GM23338 (cell line): ENCODE results near the gene HIVEP1. TPM values are rescaled to one million over a fixed set of nuclear protein-coding genes. Genes with fewer than 3 reads are reported as not detected.

ENCODE experiments used
- ATAC-seq: fragments of 200-7000 bp; cut with Tn5 transposase; 3 replicates; pipeline ENCODE4 v1.9.1; 2020
- DNase-seq: peaks from one replicate; pipeline ENCODE4 v3.0.0-alpha.2; 2015; ENCODE audit warnings: low spot score
- H2AFZ ChIP-seq: fragments of 200-600 bp; sonication (generic); 2 replicates; pipeline ENCODE4 v1.8.0; 2016; ENCODE audit warnings: antibody characterized with exemption, mild to moderate bottlenecking, moderate library complexity
- H3F3A ChIP-seq: fragments of 200-600 bp; sonication (generic); replicated peaks from 2 replicates; pipeline ENCODE4 v1.8.0; 2017; ENCODE audit warnings: antibody characterized with exemption, mixed run types, low read depth
- H3K27ac ChIP-seq: fragments of 200-600 bp; sonication (generic); 2 replicates; pipeline ENCODE4 v1.6.1; 2016; ENCODE audit warnings: low read depth
- H3K27me3 ChIP-seq: fragments of 200-600 bp; sonication (generic); 2 replicates; pipeline ENCODE4 v1.8.0; 2016; ENCODE audit warnings: mild to moderate bottlenecking, mixed run types, moderate library complexity; ENCODE audit not compliant: insufficient read depth
- H3K36me3 ChIP-seq: fragments of 200-600 bp; sonication (generic); 2 replicates; pipeline ENCODE4 v1.8.0; 2016; ENCODE audit warnings: mild to moderate bottlenecking; ENCODE audit not compliant: insufficient read depth
- H3K4me1 ChIP-seq: fragments of 200-600 bp; sonication (generic); 2 replicates; pipeline ENCODE4 v1.8.0; 2016; ENCODE audit warnings: mild to moderate bottlenecking, moderate library complexity; ENCODE audit not compliant: insufficient read depth
- H3K4me2 ChIP-seq: fragments of 200-600 bp; sonication (generic); 2 replicates; pipeline ENCODE4 v1.7.1; 2017; ENCODE audit warnings: mixed run types
- H3K4me3 ChIP-seq: fragments of 200-600 bp; sonication (generic); 2 replicates; pipeline ENCODE4 v1.6.1; 2016; ENCODE audit warnings: mixed run types
- H3K79me2 ChIP-seq: fragments of 200-600 bp; sonication (generic); replicated peaks from 2 replicates; pipeline ENCODE4 v1.8.0; 2017; ENCODE audit warnings: mild to moderate bottlenecking; ENCODE audit not compliant: insufficient read depth
- H3K9me2 ChIP-seq: fragments of 200-600 bp; sonication (generic); 2 replicates; pipeline ENCODE4 v1.8.0; 2017; ENCODE audit not compliant: insufficient read depth
- H4K20me1 ChIP-seq: fragments of 200-600 bp; sonication (generic); replicated peaks from 2 replicates; pipeline ENCODE4 v1.8.0; 2017; ENCODE audit warnings: mild to moderate bottlenecking; ENCODE audit not compliant: insufficient read depth
- H3K27ac Mint-ChIP-seq: 2 replicates; pipeline ENCODE4 v1.8.0; 2020; ENCODE audit warnings: inconsistent platforms, mild to moderate bottlenecking, moderate library complexity, mixed read lengths
- H3K27me3 Mint-ChIP-seq: 3 replicates; pipeline ENCODE4 v1.8.0; 2022; ENCODE audit warnings: low read depth, mild to moderate bottlenecking, moderate library complexity, mixed read lengths, inconsistent platforms; ENCODE audit not compliant: insufficient read depth, poor library complexity
- H3K36me3 Mint-ChIP-seq: 3 replicates; pipeline ENCODE4 v1.8.0; 2021; ENCODE audit warnings: low read depth, mild to moderate bottlenecking, inconsistent platforms, moderate library complexity, mixed read lengths
- H3K4me1 Mint-ChIP-seq: 3 replicates; pipeline ENCODE4 v1.8.0; 2020; ENCODE audit warnings: mild to moderate bottlenecking, inconsistent platforms, mixed read lengths
- H3K4me3 Mint-ChIP-seq: 3 replicates; pipeline ENCODE4 v1.8.0; 2021; ENCODE audit warnings: moderate library complexity, mild to moderate bottlenecking, inconsistent platforms, mixed read lengths
- H3K9me3 Mint-ChIP-seq: 3 replicates; pipeline ENCODE4 v1.8.0; 2020; ENCODE audit warnings: moderate library complexity, mild to moderate bottlenecking, inconsistent platforms, mixed read lengths
- CREB1 ChIP-seq: fragments of 250-450 bp; sonication (Bioruptor Pico); IDR thresholded peaks from 2 replicates; pipeline ENCODE4 v1.5.0; 2020; ENCODE audit warnings: low read depth, mild to moderate bottlenecking, moderate library complexity
- EZH2 ChIP-seq: fragments of 200-600 bp; sonication (generic); IDR thresholded peaks from one replicate; pipeline ENCODE4 v1.8.0; 2017; ENCODE audit warnings: antibody characterized with exemption, mild to moderate bottlenecking, low read depth; ENCODE audit not compliant: unreplicated experiment
- EZH2phosphoT487 ChIP-seq: fragments of 200-600 bp; sonication (generic); IDR thresholded peaks from one replicate; pipeline ENCODE4 v1.8.1; 2018; ENCODE audit warnings: antibody characterized with exemption; ENCODE audit not compliant: unreplicated experiment
- JUNB ChIP-seq: IDR thresholded peaks from one replicate; pipeline ENCODE4 v1.6.1; 2016; ENCODE audit warnings: antibody characterized with exemption; ENCODE audit not compliant: unreplicated experiment
- POLR2AphosphoS5 ChIP-seq: IDR thresholded peaks from 2 replicates; pipeline ENCODE4 v1.6.1; 2016; ENCODE audit warnings: antibody characterized with exemption, low read depth
- STAT1 ChIP-seq: IDR thresholded peaks from one replicate; pipeline ENCODE4 v1.6.1; 2016; ENCODE audit warnings: antibody characterized with exemption; ENCODE audit not compliant: unreplicated experiment
- polyA plus RNA-seq: library from polyadenylated mRNA; unstranded; fragments of >200 nt; fragmentation: Nextera tagmentation; extraction: Ambion mirVana; gene quantifications from 2 replicates; pipeline ENCODE4 v1.2.1, GENCODE V29; 2016
- total RNA-seq: library from RNA; depleted of rRNA; stranded (reverse); fragments of >200 nt; shearing (Covaris generic); gene quantifications from 2 replicates; pipeline ENCODE4 v1.2.3, GENCODE V29; 2014
- TF ChIP-seq, protein P1 (sequence below), 2 experiments: fragments of 200-600 bp in 1 of 2; sonication (generic) in 1 of 2; conservative IDR thresholded peaks; 2 replicates each; pipeline versions ENCODE4 v1.5.1 to v1.6.1; 2016 to 2017; ENCODE audit warnings: antibody characterized with exemption in 2 of 2, low read depth in 2 of 2, mild to moderate bottlenecking in 2 of 2, moderate library complexity in 1 of 2
- TF ChIP-seq, protein P2 (sequence below): IDR thresholded peaks from 2 replicates; pipeline ENCODE4 v1.6.1; 2016; ENCODE audit warnings: antibody characterized with exemption
- TF ChIP-seq, protein P3 (sequence below): IDR thresholded peaks from one replicate; pipeline ENCODE4 v1.6.1; 2018; ENCODE audit warnings: antibody characterized with exemption; ENCODE audit not compliant: unreplicated experiment
- TF ChIP-seq, protein P4 (sequence below): fragments of 250-450 bp; sonication (Bioruptor Pico); IDR thresholded peaks from 2 replicates; pipeline ENCODE4 v1.5.0; 2020; ENCODE audit warnings: mild to moderate bottlenecking, moderate library complexity

HIVEP1 gene
- total and polyA plus RNA-seq, 2 experiments from 2014 or later: 10.1 to 21.7 TPM

DNA sequence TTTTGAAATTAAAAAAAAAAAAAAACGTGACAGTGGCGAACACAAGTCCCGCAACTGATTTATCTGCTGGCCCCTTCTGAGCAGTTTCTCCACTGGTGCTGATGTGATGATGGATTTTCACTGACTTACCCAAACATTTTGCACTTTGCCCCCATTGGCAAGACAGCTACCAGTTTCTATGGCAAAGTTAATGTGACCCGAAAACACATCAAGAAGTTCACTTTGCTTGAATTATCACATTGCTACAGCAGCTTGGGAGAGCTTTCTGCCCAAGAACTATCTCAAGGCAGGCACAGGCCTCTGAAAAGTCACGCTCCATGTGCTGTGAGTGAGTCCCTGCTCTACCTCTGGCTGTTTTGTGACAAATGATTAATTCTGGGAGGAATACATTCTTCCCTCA is 150.1 kb downstream of the HIVEP1 start (continued):
- TF ChIP-seq, protein P1, sequence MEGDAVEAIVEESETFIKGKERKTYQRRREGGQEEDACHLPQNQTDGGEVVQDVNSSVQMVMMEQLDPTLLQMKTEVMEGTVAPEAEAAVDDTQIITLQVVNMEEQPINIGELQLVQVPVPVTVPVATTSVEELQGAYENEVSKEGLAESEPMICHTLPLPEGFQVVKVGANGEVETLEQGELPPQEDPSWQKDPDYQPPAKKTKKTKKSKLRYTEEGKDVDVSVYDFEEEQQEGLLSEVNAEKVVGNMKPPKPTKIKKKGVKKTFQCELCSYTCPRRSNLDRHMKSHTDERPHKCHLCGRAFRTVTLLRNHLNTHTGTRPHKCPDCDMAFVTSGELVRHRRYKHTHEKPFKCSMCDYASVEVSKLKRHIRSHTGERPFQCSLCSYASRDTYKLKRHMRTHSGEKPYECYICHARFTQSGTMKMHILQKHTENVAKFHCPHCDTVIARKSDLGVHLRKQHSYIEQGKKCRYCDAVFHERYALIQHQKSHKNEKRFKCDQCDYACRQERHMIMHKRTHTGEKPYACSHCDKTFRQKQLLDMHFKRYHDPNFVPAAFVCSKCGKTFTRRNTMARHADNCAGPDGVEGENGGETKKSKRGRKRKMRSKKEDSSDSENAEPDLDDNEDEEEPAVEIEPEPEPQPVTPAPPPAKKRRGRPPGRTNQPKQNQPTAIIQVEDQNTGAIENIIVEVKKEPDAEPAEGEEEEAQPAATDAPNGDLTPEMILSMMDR (conservative IDR thresholded peaks at IDR 0.05; ENCODE audit: low read depth in 2 of 2): no peak
- TF ChIP-seq EZH2phosphoT487 (no peak), EZH2 (no peak)
- TF ChIP-seq, protein P2, sequence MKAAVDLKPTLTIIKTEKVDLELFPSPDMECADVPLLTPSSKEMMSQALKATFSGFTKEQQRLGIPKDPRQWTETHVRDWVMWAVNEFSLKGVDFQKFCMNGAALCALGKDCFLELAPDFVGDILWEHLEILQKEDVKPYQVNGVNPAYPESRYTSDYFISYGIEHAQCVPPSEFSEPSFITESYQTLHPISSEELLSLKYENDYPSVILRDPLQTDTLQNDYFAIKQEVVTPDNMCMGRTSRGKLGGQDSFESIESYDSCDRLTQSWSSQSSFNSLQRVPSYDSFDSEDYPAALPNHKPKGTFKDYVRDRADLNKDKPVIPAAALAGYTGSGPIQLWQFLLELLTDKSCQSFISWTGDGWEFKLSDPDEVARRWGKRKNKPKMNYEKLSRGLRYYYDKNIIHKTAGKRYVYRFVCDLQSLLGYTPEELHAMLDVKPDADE: no peak

DNA sequence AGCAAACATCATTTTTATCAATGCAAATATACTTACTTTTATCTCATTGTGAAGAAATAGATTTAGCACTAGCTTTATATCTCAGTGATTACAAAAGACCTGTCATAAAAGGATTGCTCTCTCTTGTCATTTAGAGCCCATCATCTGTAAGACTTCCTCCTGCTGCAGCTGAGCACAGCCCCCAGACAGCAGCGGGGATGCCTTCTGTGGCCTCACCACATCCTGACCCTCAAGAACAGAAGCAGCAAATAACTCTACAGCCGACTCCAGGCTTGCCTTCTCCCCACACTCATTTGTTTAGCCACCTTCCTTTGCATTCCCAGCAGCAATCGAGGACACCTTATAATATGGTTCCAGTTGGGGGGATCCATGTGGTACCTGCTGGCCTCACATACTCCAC is 151.0 kb downstream of the HIVEP1 start:
- DNase-seq (no peak), ATAC-seq (no peak)
- Histone ChIP-seq H3K4me3 (no peak overlapping the region), H4K20me1 (no peaks in the 10 kb centered on the region; the same call in 1 of the 2 replicates), H3K27ac (no peak overlapping the region), H2AFZ (no peak overlapping the region), H3K4me2 (no peak overlapping the region), H3K79me2 (no peaks in the 10 kb centered on the region), H3K9me2 (no peaks in the 10 kb centered on the region), H3K36me3 (no peaks in the 10 kb centered on the region), H3K27me3 (no peaks in the 10 kb centered on the region), H3F3A (no peaks in the 10 kb centered on the region), H3K4me1 (no peaks in the 10 kb centered on the region)
- TF ChIP-seq STAT1 (no peak), EZH2 (no peak), CREB1 (CRISPR knock-in tag) (no peak), POLR2AphosphoS5 (no peak), JUNB (no peak), EZH2phosphoT487 (no peak)
- TF ChIP-seq, protein P3, sequence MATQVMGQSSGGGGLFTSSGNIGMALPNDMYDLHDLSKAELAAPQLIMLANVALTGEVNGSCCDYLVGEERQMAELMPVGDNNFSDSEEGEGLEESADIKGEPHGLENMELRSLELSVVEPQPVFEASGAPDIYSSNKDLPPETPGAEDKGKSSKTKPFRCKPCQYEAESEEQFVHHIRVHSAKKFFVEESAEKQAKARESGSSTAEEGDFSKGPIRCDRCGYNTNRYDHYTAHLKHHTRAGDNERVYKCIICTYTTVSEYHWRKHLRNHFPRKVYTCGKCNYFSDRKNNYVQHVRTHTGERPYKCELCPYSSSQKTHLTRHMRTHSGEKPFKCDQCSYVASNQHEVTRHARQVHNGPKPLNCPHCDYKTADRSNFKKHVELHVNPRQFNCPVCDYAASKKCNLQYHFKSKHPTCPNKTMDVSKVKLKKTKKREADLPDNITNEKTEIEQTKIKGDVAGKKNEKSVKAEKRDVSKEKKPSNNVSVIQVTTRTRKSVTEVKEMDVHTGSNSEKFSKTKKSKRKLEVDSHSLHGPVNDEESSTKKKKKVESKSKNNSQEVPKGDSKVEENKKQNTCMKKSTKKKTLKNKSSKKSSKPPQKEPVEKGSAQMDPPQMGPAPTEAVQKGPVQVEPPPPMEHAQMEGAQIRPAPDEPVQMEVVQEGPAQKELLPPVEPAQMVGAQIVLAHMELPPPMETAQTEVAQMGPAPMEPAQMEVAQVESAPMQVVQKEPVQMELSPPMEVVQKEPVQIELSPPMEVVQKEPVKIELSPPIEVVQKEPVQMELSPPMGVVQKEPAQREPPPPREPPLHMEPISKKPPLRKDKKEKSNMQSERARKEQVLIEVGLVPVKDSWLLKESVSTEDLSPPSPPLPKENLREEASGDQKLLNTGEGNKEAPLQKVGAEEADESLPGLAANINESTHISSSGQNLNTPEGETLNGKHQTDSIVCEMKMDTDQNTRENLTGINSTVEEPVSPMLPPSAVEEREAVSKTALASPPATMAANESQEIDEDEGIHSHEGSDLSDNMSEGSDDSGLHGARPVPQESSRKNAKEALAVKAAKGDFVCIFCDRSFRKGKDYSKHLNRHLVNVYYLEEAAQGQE: no peak
- TF ChIP-seq, protein P4, sequence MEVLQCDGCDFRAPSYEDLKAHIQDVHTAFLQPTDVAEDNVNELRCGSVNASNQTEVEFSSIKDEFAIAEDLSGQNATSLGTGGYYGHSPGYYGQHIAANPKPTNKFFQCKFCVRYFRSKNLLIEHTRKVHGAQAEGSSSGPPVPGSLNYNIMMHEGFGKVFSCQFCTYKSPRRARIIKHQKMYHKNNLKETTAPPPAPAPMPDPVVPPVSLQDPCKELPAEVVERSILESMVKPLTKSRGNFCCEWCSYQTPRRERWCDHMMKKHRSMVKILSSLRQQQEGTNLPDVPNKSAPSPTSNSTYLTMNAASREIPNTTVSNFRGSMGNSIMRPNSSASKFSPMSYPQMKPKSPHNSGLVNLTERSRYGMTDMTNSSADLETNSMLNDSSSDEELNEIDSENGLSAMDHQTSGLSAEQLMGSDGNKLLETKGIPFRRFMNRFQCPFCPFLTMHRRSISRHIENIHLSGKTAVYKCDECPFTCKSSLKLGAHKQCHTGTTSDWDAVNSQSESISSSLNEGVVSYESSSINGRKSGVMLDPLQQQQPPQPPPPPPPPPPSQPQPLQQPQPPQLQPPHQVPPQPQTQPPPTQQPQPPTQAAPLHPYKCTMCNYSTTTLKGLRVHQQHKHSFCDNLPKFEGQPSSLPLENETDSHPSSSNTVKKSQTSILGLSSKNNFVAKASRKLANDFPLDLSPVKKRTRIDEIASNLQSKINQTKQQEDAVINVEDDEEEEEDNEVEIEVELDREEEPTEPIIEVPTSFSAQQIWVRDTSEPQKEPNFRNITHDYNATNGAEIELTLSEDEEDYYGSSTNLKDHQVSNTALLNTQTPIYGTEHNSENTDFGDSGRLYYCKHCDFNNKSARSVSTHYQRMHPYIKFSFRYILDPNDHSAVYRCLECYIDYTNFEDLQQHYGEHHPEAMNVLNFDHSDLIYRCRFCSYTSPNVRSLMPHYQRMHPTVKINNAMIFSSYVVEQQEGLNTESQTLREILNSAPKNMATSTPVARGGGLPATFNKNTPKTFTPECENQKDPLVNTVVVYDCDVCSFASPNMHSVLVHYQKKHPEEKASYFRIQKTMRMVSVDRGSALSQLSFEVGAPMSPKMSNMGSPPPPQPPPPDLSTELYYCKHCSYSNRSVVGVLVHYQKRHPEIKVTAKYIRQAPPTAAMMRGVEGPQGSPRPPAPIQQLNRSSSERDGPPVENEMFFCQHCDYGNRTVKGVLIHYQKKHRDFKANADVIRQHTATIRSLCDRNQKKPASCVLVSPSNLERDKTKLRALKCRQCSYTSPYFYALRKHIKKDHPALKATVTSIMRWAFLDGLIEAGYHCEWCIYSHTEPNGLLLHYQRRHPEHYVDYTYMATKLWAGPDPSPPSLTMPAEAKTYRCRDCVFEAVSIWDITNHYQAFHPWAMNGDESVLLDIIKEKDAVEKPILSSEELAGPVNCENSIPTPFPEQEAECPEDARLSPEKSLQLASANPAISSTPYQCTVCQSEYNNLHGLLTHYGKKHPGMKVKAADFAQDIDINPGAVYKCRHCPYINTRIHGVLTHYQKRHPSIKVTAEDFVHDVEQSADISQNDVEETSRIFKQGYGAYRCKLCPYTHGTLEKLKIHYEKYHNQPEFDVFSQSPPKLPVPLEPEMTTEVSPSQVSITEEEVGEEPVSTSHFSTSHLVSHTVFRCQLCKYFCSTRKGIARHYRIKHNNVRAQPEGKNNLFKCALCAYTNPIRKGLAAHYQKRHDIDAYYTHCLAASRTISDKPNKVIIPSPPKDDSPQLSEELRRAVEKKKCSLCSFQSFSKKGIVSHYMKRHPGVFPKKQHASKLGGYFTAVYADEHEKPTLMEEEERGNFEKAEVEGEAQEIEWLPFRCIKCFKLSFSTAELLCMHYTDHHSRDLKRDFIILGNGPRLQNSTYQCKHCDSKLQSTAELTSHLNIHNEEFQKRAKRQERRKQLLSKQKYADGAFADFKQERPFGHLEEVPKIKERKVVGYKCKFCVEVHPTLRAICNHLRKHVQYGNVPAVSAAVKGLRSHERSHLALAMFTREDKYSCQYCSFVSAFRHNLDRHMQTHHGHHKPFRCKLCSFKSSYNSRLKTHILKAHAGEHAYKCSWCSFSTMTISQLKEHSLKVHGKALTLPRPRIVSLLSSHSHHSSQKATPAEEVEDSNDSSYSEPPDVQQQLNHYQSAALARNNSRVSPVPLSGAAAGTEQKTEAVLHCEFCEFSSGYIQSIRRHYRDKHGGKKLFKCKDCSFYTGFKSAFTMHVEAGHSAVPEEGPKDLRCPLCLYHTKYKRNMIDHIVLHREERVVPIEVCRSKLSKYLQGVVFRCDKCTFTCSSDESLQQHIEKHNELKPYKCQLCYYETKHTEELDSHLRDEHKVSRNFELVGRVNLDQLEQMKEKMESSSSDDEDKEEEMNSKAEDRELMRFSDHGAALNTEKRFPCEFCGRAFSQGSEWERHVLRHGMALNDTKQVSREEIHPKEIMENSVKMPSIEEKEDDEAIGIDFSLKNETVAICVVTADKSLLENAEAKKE (CRISPR knock-in tag): no peak
- Mint-ChIP-seq H3K27ac (peak overlapping the region; percentile 38; the same call in 1 of the 2 replicates), H3K36me3 (peaks cover 31% of the 10 kb centered on the region), H3K27me3 (peaks cover 2% of the 10 kb centered on the region), H3K9me3 (no peaks in the 10 kb centered on the region), H3K4me1 (no peaks in the 10 kb centered on the region; the same call in 2 of the 3 replicates), H3K4me3 (no peak overlapping the region)
